Tibial artery (tissue), 4 donors: ENCODE measurements around the gene MOGAT3.

Experiments
- DNase-seq, 2 donors: peaks; one replicate each; pipeline ENCODE4 v3.0.0-alpha.2; 2019
- H3K27ac ChIP-seq, 2 donors: fragments of 200-600 bp; sonication (generic) in 1 of 2; 1 replicate in 1 of 2; 2 replicates in 1 of 2; pipeline ENCODE4 v1.5.1; 2018 to 2019; ENCODE audit warnings: mild to moderate bottlenecking in 1 of 2
- H3K27me3 ChIP-seq, 2 donors: fragments of 200-600 bp; sonication (generic) in 1 of 2; one replicate each; pipeline versions ENCODE4 v1.5.1 to v1.6.0; 2016 to 2019
- H3K36me3 ChIP-seq, 3 donors: fragments of 200-600 bp; sonication (generic) in 2 of 3; one replicate each; pipeline ENCODE4 v1.5.1; 2016 to 2019; ENCODE audit warnings: mild to moderate bottlenecking in 2 of 3
- H3K4me1 ChIP-seq, 4 donors: fragments of 200-600 bp; sonication (generic) in 2 of 4; 1 replicate in 3 of 4; 2 replicates in 1 of 4; pipeline ENCODE4 v1.5.1; 2016 to 2019
- H3K4me3 ChIP-seq, 2 donors: fragments of 200-600 bp; sonication (generic) in 1 of 2; 1 replicate in 1 of 2; 2 replicates in 1 of 2; pipeline ENCODE4 v1.5.1; 2018 to 2019; ENCODE audit warnings: mild to moderate bottlenecking in 2 of 2
- H3K9me3 ChIP-seq, 3 donors: fragments of 200-600 bp; sonication (generic) in 1 of 3; one replicate each; pipeline ENCODE4 v1.5.1; 2016 to 2019
- intact Hi-C: fragments of 100-400 bp; cut with DNase I; formaldehyde crosslinking; loops from one replicate; pipeline ENCODE4 v1.15.0; 2023; ENCODE audit warnings: low total_unique reads
- TF ChIP-seq, protein P1 (sequence below), 2 experiments: fragments of 200-600 bp in 1 of 2; fragments of 450-650 bp in 1 of 2; IDR thresholded peaks; one replicate each; pipeline ENCODE4 v1.5.1; 2017 to 2019; ENCODE audit warnings: antibody characterized with exemption in 2 of 2, mild to moderate bottlenecking in 1 of 2, moderate library complexity in 1 of 2

MOGAT3 gene

GRCh38 chr7:101169838-101170551 is 30.8 kb downstream of the MOGAT3 start:
- Histone ChIP-seq H3K9me3 (no peaks in the 10 kb centered on the region), H3K27ac (no peak overlapping the region), H3K27me3 (peaks cover 11 to 99% of the 10 kb centered on the region in 2 donors), H3K4me1 (peaks cover 4 to 58% (median 43%) of the 10 kb centered on the region in 4 donors), H3K4me3 (no peak overlapping the region), H3K36me3 (no peaks in the 10 kb centered on the region)
- DNase-seq: peak; percentile 65 to 79
- intact Hi-C loops: loop anchor here (2.0 to 10.0 kb wide), 2 partner anchors 25 to 275 kb away; partner anchors contain the start of gene ACHE
- TF ChIP-seq, protein P1, sequence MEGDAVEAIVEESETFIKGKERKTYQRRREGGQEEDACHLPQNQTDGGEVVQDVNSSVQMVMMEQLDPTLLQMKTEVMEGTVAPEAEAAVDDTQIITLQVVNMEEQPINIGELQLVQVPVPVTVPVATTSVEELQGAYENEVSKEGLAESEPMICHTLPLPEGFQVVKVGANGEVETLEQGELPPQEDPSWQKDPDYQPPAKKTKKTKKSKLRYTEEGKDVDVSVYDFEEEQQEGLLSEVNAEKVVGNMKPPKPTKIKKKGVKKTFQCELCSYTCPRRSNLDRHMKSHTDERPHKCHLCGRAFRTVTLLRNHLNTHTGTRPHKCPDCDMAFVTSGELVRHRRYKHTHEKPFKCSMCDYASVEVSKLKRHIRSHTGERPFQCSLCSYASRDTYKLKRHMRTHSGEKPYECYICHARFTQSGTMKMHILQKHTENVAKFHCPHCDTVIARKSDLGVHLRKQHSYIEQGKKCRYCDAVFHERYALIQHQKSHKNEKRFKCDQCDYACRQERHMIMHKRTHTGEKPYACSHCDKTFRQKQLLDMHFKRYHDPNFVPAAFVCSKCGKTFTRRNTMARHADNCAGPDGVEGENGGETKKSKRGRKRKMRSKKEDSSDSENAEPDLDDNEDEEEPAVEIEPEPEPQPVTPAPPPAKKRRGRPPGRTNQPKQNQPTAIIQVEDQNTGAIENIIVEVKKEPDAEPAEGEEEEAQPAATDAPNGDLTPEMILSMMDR (IDR thresholded peaks at IDR 0.05): peak; percentile 77 to 84

DNA sequence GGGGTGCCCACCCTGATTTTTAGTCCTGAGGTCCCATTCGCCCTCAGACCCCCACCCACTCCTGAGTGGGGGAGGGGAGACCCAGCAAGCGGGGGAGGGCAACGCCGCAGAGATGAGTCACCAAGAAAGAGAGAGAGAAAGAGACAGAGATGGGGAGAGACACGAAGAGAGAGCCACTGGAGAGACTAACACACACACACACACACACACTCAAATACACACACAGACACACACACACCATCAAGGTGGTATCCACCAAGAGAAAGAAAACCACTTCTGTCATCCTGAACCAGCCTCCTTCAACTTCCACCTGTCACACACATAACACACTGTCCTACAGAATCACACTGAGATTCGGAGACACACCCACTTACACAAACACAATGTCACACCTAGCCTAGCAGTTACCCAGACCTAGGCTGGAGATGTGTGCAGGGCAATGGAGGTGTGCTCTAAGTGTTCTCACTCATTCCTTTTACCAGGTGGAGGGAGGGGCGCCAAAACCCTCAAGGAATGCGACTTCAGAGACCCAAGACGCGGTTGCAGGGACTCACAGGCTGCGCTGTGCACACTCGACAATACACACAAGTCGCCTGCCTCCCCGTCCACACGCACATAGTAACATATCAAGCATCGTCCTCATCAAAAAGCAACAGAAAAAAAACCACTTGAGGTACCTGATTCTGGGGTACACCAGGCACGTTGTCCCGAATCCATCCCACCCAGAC is 31.6 kb downstream of the MOGAT3 start:
- Histone ChIP-seq H3K4me3 (no peak overlapping the region), H3K27ac (no peak overlapping the region), H3K4me1 (peaks cover 4 to 61% (median 46%) of the 10 kb centered on the region in 4 donors), H3K9me3 (no peaks in the 10 kb centered on the region), H3K27me3 (peaks cover 11 to 99% of the 10 kb centered on the region in 2 donors), H3K36me3 (no peaks in the 10 kb centered on the region)
- intact Hi-C loops: loop anchor here (2.0 to 10.0 kb wide), 2 partner anchors 24 to 274 kb away; partner anchors contain the start of gene ACHE
- DNase-seq: no peak
- TF ChIP-seq, protein P1 (IDR thresholded peaks at IDR 0.05): no peak

- TF ChIP-seq, protein P1 (IDR thresholded peaks at IDR 0.05): no peak
- no peaks in the 10 kb centered on the region for H3K9me3 ChIP-seq
- H3K4me3 ChIP-seq: no peak overlapping the region
- H3K4me1 ChIP-seq: peaks cover 4 to 61% (median 49%) of the 10 kb centered on the region in 4 donors
- DNase-seq: no peak
- no peak overlapping the region for H3K27ac ChIP-seq
- peaks cover 13 to 99% of the 10 kb centered on the region in 2 donors for H3K27me3 ChIP-seq
- intact Hi-C loops: loop anchor here (2.0 to 10.0 kb wide), 2 partner anchors 24 to 274 kb away; partner anchors contain the start of gene ACHE
- no peaks in the 10 kb centered on the region for H3K36me3 ChIP-seq
These were observed 32.3 kb downstream of the MOGAT3 start for GRCh38 chr7:101168412-101169049.

DNA sequence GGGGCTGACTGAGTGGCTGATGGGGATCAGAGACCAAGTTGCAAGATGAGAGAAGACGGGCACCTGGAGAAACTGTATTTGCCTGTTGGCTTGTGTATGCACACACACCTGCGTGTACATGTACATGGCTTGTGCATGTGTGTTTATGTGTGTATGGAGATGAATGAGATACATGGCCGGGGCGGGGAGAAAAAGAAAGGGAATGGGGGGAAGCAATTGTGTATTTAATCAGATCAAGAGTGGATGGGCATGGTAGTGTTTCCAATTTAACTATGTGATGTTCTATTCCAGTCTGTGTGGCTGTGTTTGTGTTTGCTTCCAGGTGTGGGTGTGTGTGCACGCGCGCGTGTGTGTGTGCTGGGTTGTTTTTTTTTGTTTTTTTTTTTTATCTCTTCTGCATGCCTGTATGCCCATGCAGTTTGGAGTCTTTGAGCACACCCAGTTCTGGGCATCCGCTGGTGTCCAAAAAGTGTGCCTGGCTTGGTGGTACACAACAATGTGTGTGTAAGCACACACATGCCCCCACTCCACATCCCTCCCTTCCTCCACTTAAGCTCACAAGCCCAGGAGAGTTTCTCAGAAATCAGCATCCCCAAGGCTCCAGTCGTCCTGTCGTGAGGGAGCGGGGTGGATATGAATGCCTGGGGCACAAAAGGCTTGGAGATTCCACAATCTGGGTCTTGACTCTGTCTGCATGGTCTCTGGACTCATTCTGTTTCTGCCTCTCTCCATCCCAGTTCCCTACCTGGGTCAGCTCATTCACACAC is 33.0 kb downstream of the MOGAT3 start:
- Histone ChIP-seq H3K27ac (no peak overlapping the region), H3K9me3 (no peaks in the 10 kb centered on the region), H3K27me3 (peaks cover 8 to 99% of the 10 kb centered on the region in 2 donors), H3K36me3 (no peaks in the 10 kb centered on the region), H3K4me1 (peaks cover 0 to 61% (median 49%) of the 10 kb centered on the region in 4 donors), H3K4me3 (no peak overlapping the region)
- TF ChIP-seq, protein P1 (IDR thresholded peaks at IDR 0.05): no peak
- intact Hi-C loops: loop anchor here (2.0 to 10.0 kb wide), 2 partner anchors 23 to 273 kb away; partner anchors contain the start of gene ACHE
- DNase-seq: no peak
